ENCODE measurements around the gene PLP2.

Gene PLP2

GRCh38 chrX:49204709-49205108 is 33.0 kb downstream of the PLP2 start:
- WGBS = 68% methylated on average over 3 of the region's 4 CpGs

GRCh38 chrX:49205443-49205842 is 33.7 kb downstream of the PLP2 start:
- no peak overlapping the region for H2AFZ ChIP-seq (ENCODE audit: low read depth, low read length)
- no peak overlapping the region for H3K9ac ChIP-seq (ENCODE audit: low read length)
- H4K8ac ChIP-seq (ENCODE audit: low read length) = no peak overlapping the region
- DNase-seq = no peak
- H3K4ac ChIP-seq (ENCODE audit: low read depth in 1 of 2, low read length in 2 of 2) = no peak overlapping the region
- no peak overlapping the region for H3K27ac ChIP-seq (ENCODE audit: low read length, poor library complexity, severe bottlenecking)
- no peak overlapping the region for H2AK5ac ChIP-seq (ENCODE audit: low read length, severe bottlenecking)
- no peak overlapping the region for H3K18ac ChIP-seq (ENCODE audit: low read depth in 1 of 2, low read length in 2 of 2)
- WGBS = 89% methylated on average over 13 of the region's 13 CpGs
- no peak overlapping the region for H2BK120ac ChIP-seq (ENCODE audit: low read depth, low read length)
- H3K14ac ChIP-seq (ENCODE audit: low read length in 2 of 2) = no peak overlapping the region
- H3K23ac ChIP-seq (ENCODE audit: low read length in 2 of 2) = no peak overlapping the region
- no peak overlapping the region for H3K4me2 ChIP-seq (ENCODE audit: low read length, poor library complexity, severe bottlenecking)
- peaks cover 0 to 53% of the 10 kb centered on the region in 2 experiments for H3K27me3 ChIP-seq (ENCODE audit: control insufficient read depth in 1 of 2, insufficient read depth in 1 of 2, low read length in 2 of 2)
- H3K36me3 ChIP-seq (ENCODE audit: control insufficient read depth in 1 of 2, insufficient read depth in 2 of 2, low read depth in 1 of 2, low read length in 2 of 2) = no peaks in the 10 kb centered on the region
- H3K4me3 ChIP-seq (ENCODE audit: insufficient read depth in 1 of 2, low read depth in 1 of 2, low read length in 2 of 2) = no peak overlapping the region
- H4K91ac ChIP-seq (ENCODE audit: low read length) = no peak overlapping the region
- no peaks in the 10 kb centered on the region for H3K79me1 ChIP-seq (replicated peaks; ENCODE audit: low read length, poor library complexity, severe bottlenecking)
- no peaks in the 10 kb centered on the region for H3K4me1 ChIP-seq (ENCODE audit: control insufficient read depth, insufficient read depth, low read depth, low read length)
- H3K9me3 ChIP-seq (ENCODE audit: control insufficient read depth, low read length) = no peaks in the 10 kb centered on the region
- H2BK5ac ChIP-seq (ENCODE audit: low read depth, low read length, poor library complexity, severe bottlenecking) = no peak overlapping the region
- no peak overlapping the region for H2BK12ac ChIP-seq (ENCODE audit: low read length in 2 of 2)
- H2BK15ac ChIP-seq (ENCODE audit: low read depth, poor library complexity, severe bottlenecking) = no peak overlapping the region

More at GRCh38 chrX:49204709-49205108, 33.0 kb downstream of the PLP2 start:
- Histone ChIP-seq H3K79me1 (replicated peaks; ENCODE audit: low read length, poor library complexity, severe bottlenecking) (no peaks in the 10 kb centered on the region), H3K4me2 (ENCODE audit: low read length, poor library complexity, severe bottlenecking) (no peak overlapping the region), H2BK12ac (ENCODE audit: low read length in 2 of 2) (no peak overlapping the region), H3K4me3 (ENCODE audit: insufficient read depth in 1 of 2, low read depth in 1 of 2, low read length in 2 of 2) (no peak overlapping the region), H3K4ac (ENCODE audit: low read depth in 1 of 2, low read length in 2 of 2) (no peak overlapping the region), H4K91ac (ENCODE audit: low read length) (no peak overlapping the region), H3K14ac (ENCODE audit: low read length in 2 of 2) (no peak overlapping the region), H2BK5ac (ENCODE audit: low read depth, low read length, poor library complexity, severe bottlenecking) (no peak overlapping the region), H2BK120ac (ENCODE audit: low read depth, low read length) (no peak overlapping the region), H2AFZ (ENCODE audit: low read depth, low read length) (no peak overlapping the region), H3K27ac (ENCODE audit: low read length, poor library complexity, severe bottlenecking) (no peak overlapping the region), H3K4me1 (ENCODE audit: control insufficient read depth, insufficient read depth, low read depth, low read length) (peaks cover 2% of the 10 kb centered on the region), H3K9me3 (ENCODE audit: control insufficient read depth, low read length) (no peaks in the 10 kb centered on the region), H3K18ac (ENCODE audit: low read depth in 1 of 2, low read length in 2 of 2) (no peak overlapping the region), H2AK5ac (ENCODE audit: low read length, severe bottlenecking) (no peak overlapping the region), H3K9ac (ENCODE audit: low read length) (no peak overlapping the region), H4K8ac (ENCODE audit: low read length) (no peak overlapping the region), H2BK15ac (ENCODE audit: low read depth, poor library complexity, severe bottlenecking) (no peak overlapping the region), H3K23ac (ENCODE audit: low read length in 2 of 2) (no peak overlapping the region), H3K36me3 (ENCODE audit: control insufficient read depth in 1 of 2, insufficient read depth in 2 of 2, low read depth in 1 of 2, low read length in 2 of 2) (no peaks in the 10 kb centered on the region), H3K27me3 (ENCODE audit: control insufficient read depth in 1 of 2, insufficient read depth in 1 of 2, low read length in 2 of 2) (peaks cover 0 to 46% of the 10 kb centered on the region in 2 experiments)
- DNase-seq = no peak

- Histone ChIP-seq H3K14ac (ENCODE audit: low read length in 2 of 2) (no peak overlapping the region), H2AFZ (ENCODE audit: low read depth, low read length) (no peak overlapping the region), H3K4me3 (ENCODE audit: insufficient read depth in 1 of 2, low read depth in 1 of 2, low read length in 2 of 2) (no peak overlapping the region), H3K4ac (ENCODE audit: low read depth in 1 of 2, low read length in 2 of 2) (no peak overlapping the region), H3K4me2 (ENCODE audit: low read length, poor library complexity, severe bottlenecking) (no peak overlapping the region), H2BK120ac (ENCODE audit: low read depth, low read length) (no peak overlapping the region), H4K91ac (ENCODE audit: low read length) (no peak overlapping the region), H3K18ac (ENCODE audit: low read depth in 1 of 2, low read length in 2 of 2) (no peak overlapping the region), H2BK5ac (ENCODE audit: low read depth, low read length, poor library complexity, severe bottlenecking) (no peak overlapping the region), H2BK12ac (ENCODE audit: low read length in 2 of 2) (no peak overlapping the region), H3K9ac (ENCODE audit: low read length) (no peak overlapping the region), H3K4me1 (ENCODE audit: control insufficient read depth, insufficient read depth, low read depth, low read length) (no peaks in the 10 kb centered on the region), H3K23ac (ENCODE audit: low read length in 2 of 2) (no peak overlapping the region), H2AK5ac (ENCODE audit: low read length, severe bottlenecking) (no peak overlapping the region), H4K8ac (ENCODE audit: low read length) (no peak overlapping the region), H3K27me3 (ENCODE audit: control insufficient read depth in 1 of 2, insufficient read depth in 1 of 2, low read length in 2 of 2) (peaks cover 3 to 64% of the 10 kb centered on the region in 2 experiments), H3K79me1 (replicated peaks; ENCODE audit: low read length, poor library complexity, severe bottlenecking) (no peaks in the 10 kb centered on the region), H3K27ac (ENCODE audit: low read length, poor library complexity, severe bottlenecking) (no peak overlapping the region), H2BK15ac (ENCODE audit: low read depth, poor library complexity, severe bottlenecking) (no peak overlapping the region), H3K9me3 (ENCODE audit: control insufficient read depth, low read length) (no peaks in the 10 kb centered on the region), H3K36me3 (ENCODE audit: control insufficient read depth in 1 of 2, insufficient read depth in 2 of 2, low read depth in 1 of 2, low read length in 2 of 2) (no peaks in the 10 kb centered on the region)
- no peak for DNase-seq
- WGBS = 90% methylated on average over 4 of the region's 8 CpGs
Measured at GRCh38 chrX:49206543-49206942, 34.8 kb downstream of the PLP2 start.

- Histone ChIP-seq H3K27me3 (ENCODE audit: control insufficient read depth in 1 of 2, insufficient read depth in 1 of 2, low read length in 2 of 2) (peaks cover 3 to 76% of the 10 kb centered on the region in 2 experiments), H2BK15ac (ENCODE audit: low read depth, poor library complexity, severe bottlenecking) (no peak overlapping the region), H3K4ac (ENCODE audit: low read depth in 1 of 2, low read length in 2 of 2) (no peak overlapping the region), H3K4me1 (ENCODE audit: control insufficient read depth, insufficient read depth, low read depth, low read length) (no peaks in the 10 kb centered on the region), H3K79me1 (replicated peaks; ENCODE audit: low read length, poor library complexity, severe bottlenecking) (no peaks in the 10 kb centered on the region), H2AK5ac (ENCODE audit: low read length, severe bottlenecking) (no peak overlapping the region), H3K9me3 (ENCODE audit: control insufficient read depth, low read length) (peaks cover 6% of the 10 kb centered on the region), H3K23ac (ENCODE audit: low read length in 2 of 2) (no peak overlapping the region), H2BK120ac (ENCODE audit: low read depth, low read length) (no peak overlapping the region), H3K9ac (ENCODE audit: low read length) (no peak overlapping the region), H3K14ac (ENCODE audit: low read length in 2 of 2) (no peak overlapping the region), H4K91ac (ENCODE audit: low read length) (no peak overlapping the region), H3K4me3 (ENCODE audit: insufficient read depth in 1 of 2, low read depth in 1 of 2, low read length in 2 of 2) (no peak overlapping the region), H2AFZ (ENCODE audit: low read depth, low read length) (no peak overlapping the region), H4K8ac (ENCODE audit: low read length) (no peak overlapping the region), H2BK12ac (ENCODE audit: low read length in 2 of 2) (no peak overlapping the region), H3K36me3 (ENCODE audit: control insufficient read depth in 1 of 2, insufficient read depth in 2 of 2, low read depth in 1 of 2, low read length in 2 of 2) (no peaks in the 10 kb centered on the region), H3K4me2 (ENCODE audit: low read length, poor library complexity, severe bottlenecking) (no peak overlapping the region), H3K18ac (ENCODE audit: low read depth in 1 of 2, low read length in 2 of 2) (no peak overlapping the region), H3K27ac (ENCODE audit: low read length, poor library complexity, severe bottlenecking) (no peak overlapping the region), H2BK5ac (ENCODE audit: low read depth, low read length, poor library complexity, severe bottlenecking) (no peak overlapping the region)
- 92% methylated on average over 4 of the region's 5 CpGs for WGBS
- no peak for DNase-seq
Measured at GRCh38 chrX:49208399-49208798, 36.7 kb downstream of the PLP2 start.

Measured in mesenchymal stem cell (in vitro differentiated cells and primary cell).